GM12872 (cell line): ENCODE data around the gene RNASET2.

Experiments used
- CTCF ChIP-seq: IDR thresholded peaks from 3 replicates; pipeline ENCODE4 v1.5.1; 2011; ENCODE audit warnings: low read depth, mild to moderate bottlenecking, low read length, moderate library complexity; ENCODE audit not compliant: insufficient read depth

The RNASET2 gene

GRCh38 chr6:166907373-166907841 is 48.9 kb downstream of the RNASET2 start:
- TF ChIP-seq CTCF: no peak

- no peak for TF ChIP-seq CTCF
Measured at GRCh38 chr6:166906376-166907044, 49.8 kb downstream of the RNASET2 start.

- no peak for TF ChIP-seq CTCF
Measured at GRCh38 chr6:166905505-166906134, 50.7 kb downstream of the RNASET2 start.

GRCh38 chr6:166905013-166905412 is 51.3 kb downstream of the RNASET2 start:
- no peak for TF ChIP-seq CTCF

- no peak for TF ChIP-seq CTCF
Measured at GRCh38 chr6:166904101-166904746, 52.1 kb downstream of the RNASET2 start.

GRCh38 chr6:166903500-166903899 is 52.9 kb downstream of the RNASET2 start:
- no peak for TF ChIP-seq CTCF

- no peak for TF ChIP-seq CTCF
Measured at GRCh38 chr6:166903027-166903426, 53.3 kb downstream of the RNASET2 start.
